K562 (cell line): ENCODE data around the gene EMD. TPM values are rescaled to one million over a fixed set of nuclear protein-coding genes. Genes with fewer than 3 reads are reported as not detected.

Experiments used
- ESRRA ChIP-seq: fragments of 450-650 bp; IDR thresholded peaks from 2 replicates; pipeline ENCODE4 v1.6.1; 2014; ENCODE audit warnings: low read depth, mild to moderate bottlenecking, moderate library complexity, borderline replicate concordance
- ETV1 ChIP-seq: fragments of 450-650 bp; conservative IDR thresholded peaks from 2 replicates; pipeline ENCODE4 v1.6.1; 2016; ENCODE audit warnings: missing genetic modification characterization, control low read depth, low read depth, missing compliant biosample characterization
- GMEB1 ChIP-seq: fragments of 250-450 bp; sonication (Bioruptor Pico); IDR thresholded peaks from 2 replicates; pipeline ENCODE4 v1.4.0; 2020; ENCODE audit warnings: mild to moderate bottlenecking
- HCFC1 ChIP-seq: IDR thresholded peaks from 2 replicates; pipeline ENCODE4 v1.6.1; 2012; ENCODE audit warnings: low read depth, low read length, improper control_type of control experiment
- KLF13 ChIP-seq: fragments of 450-650 bp; IDR thresholded peaks from 2 replicates; pipeline ENCODE4 v1.6.1; 2016; ENCODE audit warnings: missing genetic modification characterization, low read depth, mild to moderate bottlenecking, missing compliant biosample characterization, moderate library complexity, borderline replicate concordance
- MBD2 ChIP-seq: sonication (generic); IDR thresholded peaks from 2 replicates; pipeline ENCODE4 v1.6.1; 2016; ENCODE audit warnings: low read depth, borderline replicate concordance
- NKRF ChIP-seq: fragments of 450-650 bp; IDR thresholded peaks from 2 replicates; pipeline ENCODE4 v1.6.1; 2016; ENCODE audit warnings: borderline replicate concordance
- RAD51 ChIP-seq: fragments of 450-650 bp; IDR thresholded peaks from 2 replicates; pipeline ENCODE4 v1.7.1; 2016; ENCODE audit warnings: low read depth, mild to moderate bottlenecking, borderline replicate concordance
- THRB ChIP-seq: fragments of 450-650 bp; formaldehyde crosslinking; conservative IDR thresholded peaks from 2 replicates; pipeline ENCODE4 v1.4.0; 2022; ENCODE audit warnings: mild to moderate bottlenecking, missing genetic modification characterization
- ZNF3 ChIP-seq: fragments of 250-450 bp; sonication (Bioruptor Pico); IDR thresholded peaks from 2 replicates; pipeline ENCODE4 v1.5.0; 2021; ENCODE audit warnings: mild to moderate bottlenecking, moderate library complexity
- polyA plus RNA-seq, 8 experiments: library from polyadenylated mRNA; depleted of rRNA in 4 of 8; stranded (reverse) in 5 of 8; unstranded in 3 of 8; fragments of >200 nt; fragmentation: Nextera tagmentation in 2 of 8; fragmentation: Illumina TruSeq in 1 of 8; extraction: Ambion mirVana in 2 of 8; extraction: Trizol in 1 of 8; gene quantifications; 2 replicates each; pipeline versions ENCODE4 v1.2.1 to v1.2.3, GENCODE V29; 2011 to 2014; ENCODE audit warnings: inconsistent platforms in 1 of 8, missing spikeins in 1 of 8
- total RNA-seq, 7 experiments: library from RNA; depleted of rRNA in 6 of 7; stranded (reverse); fragments of >200 nt in 6 of 7; fragmentation: Illumina TruSeq in 2 of 7; extraction: Trizol in 2 of 7; gene quantifications; 2 replicates each; pipeline versions ENCODE4 v1.2.1 to v1.2.3, GENCODE V29; 2011 to 2021; ENCODE audit warnings: low replicate concordance in 1 of 7

The EMD gene
- total and polyA plus RNA-seq, 9 of the 15 experiments (the other 6 are each of a cell fraction or from before 2014, with no cell fraction given), result 2.3 to 206 (median 61.9) TPM

GRCh38 chrX:154398668-154399526, 19.8 kb downstream of the EMD start (continued):
- TF ChIP-seq KLF13 (no peak), THRB (CRISPR knock-in tag) (0 out of 2 replicates have a peak, but pooled peaks have one; percentile 13), MBD2 (no peak), ETV1 (peak; percentile 78), ZNF3 (CRISPR knock-in tag) (no peak), ESRRA (no peak), GMEB1 (CRISPR knock-in tag) (peak; percentile 81), NKRF (peak; percentile 89; the same call in 1 of the 2 replicates), RAD51 (peak; percentile 61), HCFC1 (peak; percentile 25; the same call in 1 of the 2 replicates)
